Colonic mucosa (tissue), 4 donors: ENCODE data around the gene BNC1. TPM values are rescaled to one million over a fixed set of nuclear protein-coding genes. Genes with fewer than 3 reads are reported as not detected.

Experiments
- DNase-seq: peaks from one replicate; pipeline ENCODE4 v3.0.0-alpha.2; 2020
- H3K27ac ChIP-seq: fragments of 200-600 bp; one replicate; pipeline ENCODE4 v1.8.0; 2021
- H3K27me3 ChIP-seq: fragments of 200-600 bp; one replicate; pipeline ENCODE4 v1.8.0; 2021
- H3K36me3 ChIP-seq: fragments of 200-600 bp; one replicate; pipeline ENCODE4 v1.8.0; 2021
- H3K4me1 ChIP-seq: fragments of 200-600 bp; one replicate; pipeline ENCODE4 v1.8.0; 2021; ENCODE audit warnings: mild to moderate bottlenecking
- H3K4me3 ChIP-seq: fragments of 200-600 bp; one replicate; pipeline ENCODE4 v1.8.0; 2021
- H3K9ac ChIP-seq, 2 donors: one replicate each; pipeline ENCODE4 v1.7.0; 2013; ENCODE audit warnings: control low read depth in 2 of 2, low read depth in 2 of 2, low read length in 2 of 2
- H3K9me3 ChIP-seq: fragments of 200-600 bp; one replicate; pipeline ENCODE4 v1.8.0; 2021
- intact Hi-C: fragments of 100-400 bp; cut with DNase I; formaldehyde crosslinking; loops from one replicate; pipeline ENCODE4 v1.14.1; 2022
- total RNA-seq, 2 donors: library from RNA; stranded (reverse); fragmentation: NEBNext Ultra II Directional in 1 of 2; extraction: Animal tissue kit (Norgen Biotek cat#: 25700) in 1 of 2; gene quantifications; one replicate each; pipeline ENCODE4 v1.2.1, GENCODE V29; 2021
- TF ChIP-seq, protein P1 (sequence below): fragments of 200-600 bp; IDR thresholded peaks from one replicate; pipeline ENCODE4 v1.8.0; 2022; ENCODE audit warnings: antibody characterized with exemption, mild to moderate bottlenecking
- donor health status: healthy.
- donor health status: DM: no; HTN: no; CAD: no.
- donor health status: DM: no; HTN: no; CAD: no.

The BNC1 gene
- total RNA-seq, 2 donors from 2014 or later, result not detected

DNA sequence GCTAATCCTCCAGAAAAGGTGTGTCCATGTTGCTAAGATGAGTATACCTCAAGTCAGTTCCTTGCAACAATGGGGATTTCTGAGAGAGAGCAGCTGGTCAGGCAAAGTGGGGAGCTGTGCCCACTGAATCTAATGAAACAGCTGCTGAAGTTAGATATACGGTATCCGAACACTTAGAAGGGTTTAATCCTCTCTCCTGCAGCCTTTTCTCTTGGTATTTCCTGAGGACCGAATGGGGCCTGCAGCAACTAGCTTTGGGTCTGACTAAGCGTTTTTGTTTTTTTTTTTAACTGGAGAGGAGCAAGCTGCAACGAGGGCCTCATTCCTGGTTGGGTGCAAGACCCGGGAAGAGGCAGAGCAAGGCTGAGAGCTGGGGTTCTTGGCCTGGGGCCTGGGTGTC lies 37.6 kb upstream of the BNC1 start:
- Histone ChIP-seq H3K9ac (no peak overlapping the region), H3K4me3 (no peak overlapping the region), H3K36me3 (no peaks in the 10 kb centered on the region), H3K27me3 (no peaks in the 10 kb centered on the region), H3K9me3 (no peaks in the 10 kb centered on the region), H3K27ac (no peak overlapping the region), H3K4me1 (no peaks in the 10 kb centered on the region)
- intact Hi-C loops, result no loop called here
- DNase-seq, result no peak
- TF ChIP-seq, protein P1, sequence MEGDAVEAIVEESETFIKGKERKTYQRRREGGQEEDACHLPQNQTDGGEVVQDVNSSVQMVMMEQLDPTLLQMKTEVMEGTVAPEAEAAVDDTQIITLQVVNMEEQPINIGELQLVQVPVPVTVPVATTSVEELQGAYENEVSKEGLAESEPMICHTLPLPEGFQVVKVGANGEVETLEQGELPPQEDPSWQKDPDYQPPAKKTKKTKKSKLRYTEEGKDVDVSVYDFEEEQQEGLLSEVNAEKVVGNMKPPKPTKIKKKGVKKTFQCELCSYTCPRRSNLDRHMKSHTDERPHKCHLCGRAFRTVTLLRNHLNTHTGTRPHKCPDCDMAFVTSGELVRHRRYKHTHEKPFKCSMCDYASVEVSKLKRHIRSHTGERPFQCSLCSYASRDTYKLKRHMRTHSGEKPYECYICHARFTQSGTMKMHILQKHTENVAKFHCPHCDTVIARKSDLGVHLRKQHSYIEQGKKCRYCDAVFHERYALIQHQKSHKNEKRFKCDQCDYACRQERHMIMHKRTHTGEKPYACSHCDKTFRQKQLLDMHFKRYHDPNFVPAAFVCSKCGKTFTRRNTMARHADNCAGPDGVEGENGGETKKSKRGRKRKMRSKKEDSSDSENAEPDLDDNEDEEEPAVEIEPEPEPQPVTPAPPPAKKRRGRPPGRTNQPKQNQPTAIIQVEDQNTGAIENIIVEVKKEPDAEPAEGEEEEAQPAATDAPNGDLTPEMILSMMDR, result no peak

DNA sequence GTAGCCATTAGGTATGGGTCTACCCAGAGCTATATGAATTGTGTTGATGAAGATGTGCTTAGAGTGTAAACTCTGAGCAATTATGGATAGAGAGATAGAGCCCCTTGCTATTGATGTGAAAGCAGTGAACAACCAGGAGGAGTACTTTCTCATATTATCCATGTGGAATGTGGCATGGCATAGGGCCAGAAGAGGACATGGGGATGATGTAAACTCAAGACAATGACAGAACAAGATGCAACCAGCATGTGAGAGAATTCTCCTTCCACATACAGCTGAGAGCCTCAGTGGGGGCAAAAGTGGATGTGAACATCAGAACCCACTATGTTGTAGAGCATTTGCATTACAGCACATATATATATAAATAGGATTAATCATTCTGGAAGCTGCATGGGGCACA lies 36.4 kb upstream of the BNC1 start:
- TF ChIP-seq, protein P1, result no peak

DNA sequence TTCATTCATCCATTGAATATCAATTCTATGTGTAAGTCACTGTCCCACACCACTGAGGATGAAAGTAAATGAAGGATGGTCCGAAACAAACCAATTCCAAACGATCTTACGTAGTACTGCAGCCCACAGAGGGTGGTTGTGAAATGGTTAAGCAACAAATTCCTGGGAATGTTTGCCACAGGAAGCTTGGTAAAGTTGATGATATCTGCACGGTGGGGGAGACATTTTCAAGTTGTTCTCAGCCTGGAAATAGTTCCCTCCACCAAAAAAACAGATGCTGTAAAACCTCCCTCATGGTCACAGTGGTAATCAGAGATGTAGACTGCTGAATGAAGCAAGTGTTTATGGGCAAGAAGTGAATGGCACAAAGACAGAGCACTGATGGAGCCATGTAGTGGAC lies 35.9 kb upstream of the BNC1 start:
- TF ChIP-seq, protein P1, result no peak
- no peaks in the 10 kb centered on the region for H3K4me1 ChIP-seq
- no peak overlapping the region for H3K9ac ChIP-seq
- H3K36me3 ChIP-seq, result no peaks in the 10 kb centered on the region
- intact Hi-C loops, result no loop called here
- no peak overlapping the region for H3K27ac ChIP-seq
- no peaks in the 10 kb centered on the region for H3K9me3 ChIP-seq
- H3K4me3 ChIP-seq, result no peak overlapping the region
- DNase-seq, result no peak
- H3K27me3 ChIP-seq, result no peaks in the 10 kb centered on the region

More for the DNA sequence above, 36.4 kb upstream of the BNC1 start:
- no peak for DNase-seq
- Histone ChIP-seq H3K9ac (no peak overlapping the region), H3K9me3 (no peaks in the 10 kb centered on the region), H3K27ac (no peak overlapping the region), H3K4me3 (no peak overlapping the region), H3K36me3 (no peaks in the 10 kb centered on the region), H3K27me3 (no peaks in the 10 kb centered on the region), H3K4me1 (no peaks in the 10 kb centered on the region)
- intact Hi-C loops, result no loop called here

DNA sequence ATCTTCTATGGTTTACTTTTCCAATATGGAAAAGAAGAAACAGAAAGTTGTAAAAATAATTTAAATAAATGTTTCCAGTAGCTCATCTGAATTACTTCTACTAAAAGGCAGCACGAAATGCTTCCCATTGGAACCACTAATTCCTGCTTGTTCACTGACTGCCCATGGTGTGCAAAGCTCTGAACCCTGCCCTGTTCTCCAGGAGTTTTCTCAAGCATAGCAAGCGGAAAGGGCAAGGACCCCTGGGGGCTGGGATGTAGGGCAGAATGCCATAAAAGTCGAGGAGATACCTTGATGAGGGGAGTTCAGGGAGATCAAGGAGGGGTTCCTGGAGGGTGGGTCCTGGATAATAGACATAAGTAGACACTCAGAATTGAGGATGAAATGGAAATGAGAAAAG lies 35.3 kb upstream of the BNC1 start:
- DNase-seq, result no peak
- Histone ChIP-seq H3K4me3 (no peak overlapping the region), H3K9ac (no peak overlapping the region), H3K4me1 (no peaks in the 10 kb centered on the region), H3K36me3 (no peaks in the 10 kb centered on the region), H3K27ac (no peak overlapping the region), H3K27me3 (no peaks in the 10 kb centered on the region), H3K9me3 (no peaks in the 10 kb centered on the region)
- intact Hi-C loops, result no loop called here
- TF ChIP-seq, protein P1, result no peak

DNA sequence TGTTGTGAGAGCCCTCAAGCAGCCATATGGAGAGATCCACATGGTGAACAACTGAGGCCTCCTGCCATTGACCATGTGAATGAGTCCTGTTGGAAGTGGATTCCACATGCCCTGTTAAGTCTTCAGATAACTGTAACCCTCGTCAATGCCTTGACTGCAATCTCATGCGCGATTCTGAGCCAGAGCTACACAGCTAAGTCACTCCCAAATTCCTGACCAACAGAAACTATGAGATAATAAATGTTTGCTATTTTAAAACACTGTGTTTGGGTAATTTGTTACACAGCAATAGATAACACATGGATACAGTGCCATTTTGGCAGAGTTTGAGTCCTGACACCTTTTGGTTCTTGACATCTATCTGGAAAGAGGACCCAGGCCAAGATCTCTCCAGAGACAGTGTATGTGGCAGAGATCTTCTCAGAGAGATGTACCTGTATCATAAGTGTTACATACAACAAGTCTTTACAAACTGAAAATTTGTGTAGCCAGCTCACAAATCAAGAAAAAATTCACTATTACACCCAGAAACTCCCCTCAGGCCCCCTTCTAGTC lies 34.5 kb upstream of the BNC1 start:
- H3K9me3 ChIP-seq, result no peaks in the 10 kb centered on the region
- no peak overlapping the region for H3K27ac ChIP-seq
- no peak overlapping the region for H3K9ac ChIP-seq
- TF ChIP-seq, protein P1, result no peak
- no peaks in the 10 kb centered on the region for H3K27me3 ChIP-seq
- H3K4me3 ChIP-seq, result no peak overlapping the region
- DNase-seq, result no peak
- intact Hi-C loops, result no loop called here
- no peaks in the 10 kb centered on the region for H3K4me1 ChIP-seq
- no peaks in the 10 kb centered on the region for H3K36me3 ChIP-seq

DNA sequence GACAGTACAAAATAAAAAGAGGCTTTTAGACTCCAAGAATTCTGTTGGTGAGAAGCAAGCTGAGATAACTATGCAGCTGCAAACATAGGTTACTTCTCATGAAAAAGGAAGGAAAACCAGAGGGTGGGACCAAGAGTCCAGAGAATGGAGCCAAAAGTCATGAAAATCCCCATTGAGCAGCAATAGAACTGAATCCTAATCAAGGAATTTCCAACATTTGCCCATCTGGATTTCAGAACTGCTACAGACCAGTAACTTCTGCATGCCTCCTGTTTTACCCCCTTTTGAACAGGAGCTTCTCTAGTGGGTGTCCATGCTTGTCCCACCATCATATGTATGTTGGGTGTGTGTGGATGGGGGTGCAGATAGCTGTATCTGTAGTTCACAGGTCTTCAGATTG lies 33.6 kb upstream of the BNC1 start:
- intact Hi-C loops, result no loop called here
- Histone ChIP-seq H3K4me1 (no peaks in the 10 kb centered on the region), H3K4me3 (no peak overlapping the region), H3K9ac (no peak overlapping the region), H3K9me3 (no peaks in the 10 kb centered on the region), H3K27me3 (no peaks in the 10 kb centered on the region), H3K27ac (no peak overlapping the region), H3K36me3 (no peaks in the 10 kb centered on the region)
- TF ChIP-seq, protein P1, result no peak
- DNase-seq, result no peak
